Measurements from ENCODE around the gene SPSB2.
"Not testable (repeated sequence)": the region's sequence is repeated elsewhere in the genome, so short reads cannot be mapped to it uniquely, and the experiment has no call there.

Gene SPSB2

DNA sequence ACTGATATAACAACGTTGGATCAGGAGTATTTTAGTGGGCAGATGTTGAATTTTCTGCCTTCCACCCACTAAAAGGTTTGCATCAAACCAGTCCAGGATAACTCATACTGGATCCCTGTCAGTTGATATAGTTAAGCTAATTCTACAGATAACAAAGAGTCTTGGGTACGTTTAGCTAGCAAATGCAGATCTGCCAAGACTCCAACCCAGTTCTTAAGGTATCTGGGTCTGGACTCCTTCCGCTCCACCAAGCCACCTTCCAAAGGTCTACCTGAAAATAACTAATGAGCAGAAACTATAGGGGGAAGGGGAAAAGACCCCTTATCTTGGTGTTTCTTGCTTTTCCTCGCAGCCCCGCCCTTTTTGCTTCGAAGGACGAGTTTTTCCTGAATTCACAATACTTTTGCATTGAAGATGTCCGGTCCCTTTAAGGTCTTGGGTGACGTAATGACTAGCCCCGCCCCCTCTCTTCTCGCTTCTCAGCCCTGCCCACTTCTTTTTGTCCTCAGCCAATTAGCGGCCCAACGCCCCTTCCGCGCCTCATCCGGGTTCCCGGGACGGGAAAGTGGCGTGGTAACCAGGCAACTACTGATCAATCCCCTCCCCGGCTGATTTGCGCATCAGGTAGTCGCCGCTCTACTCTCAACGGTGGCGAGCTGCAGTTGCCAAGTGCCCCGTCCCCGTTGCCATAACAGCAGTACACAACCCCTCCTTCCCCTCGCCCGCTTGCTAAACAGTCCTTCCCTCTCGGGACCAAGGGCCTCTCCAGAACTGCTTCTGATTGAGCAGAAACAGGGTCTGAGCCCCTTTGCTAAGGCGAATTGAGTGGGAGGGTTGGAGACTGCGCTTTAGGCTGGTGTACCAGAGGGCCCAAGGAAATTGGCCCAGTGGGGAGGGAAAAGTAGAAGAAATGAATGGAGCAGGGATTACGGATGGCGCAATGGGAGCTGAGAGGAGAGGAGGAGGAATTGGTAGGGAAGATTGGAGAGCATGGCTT, 31.5 kb upstream of the SPSB2 start, which contains the start of gene LRRC23:
LRRC23 (plus strand) TSS at position 543 of the 997 bp plus-strand sequence. CDS start 812 bp downstream, outside the sequence.
- H3K4me1 ChIP-seq: peaks cover 23 to 35% (median 28%) of the 10 kb centered on the region in 10 experiments
- H3K9me3 ChIP-seq (replicated peaks in 1 of 11): no peaks in the 10 kb centered on the region; a peak in 1 of 22 replicates
- H3K27ac ChIP-seq: peak within 1 kb of the TSS; percentile 62 to 78 (median 74)
- H3K4me3 ChIP-seq: peak within 1 kb of the TSS; percentile 65 to 76 (median 70)
- no peaks in the 10 kb centered on the region for H4K20me1 ChIP-seq
- peak in 1 of 11 experiments; percentile 44; a peak in 1 of 22 replicates for TF ChIP-seq Cebpa-rat (IDR thresholded peaks at IDR 0.05)
- H3K9ac ChIP-seq: peak within 1 kb of the TSS; percentile 73 to 82 (median 80)
- no peaks in the 10 kb centered on the region for H3K27me3 ChIP-seq
- H3K4me2 ChIP-seq: peak within 1 kb of the TSS; percentile 80 to 96 (median 94)
- H3K36me3 ChIP-seq: peaks cover 0 to 21% (median 5%) of the 10 kb centered on the region in 11 experiments; a peak in 7 of 22 replicates

DNA sequence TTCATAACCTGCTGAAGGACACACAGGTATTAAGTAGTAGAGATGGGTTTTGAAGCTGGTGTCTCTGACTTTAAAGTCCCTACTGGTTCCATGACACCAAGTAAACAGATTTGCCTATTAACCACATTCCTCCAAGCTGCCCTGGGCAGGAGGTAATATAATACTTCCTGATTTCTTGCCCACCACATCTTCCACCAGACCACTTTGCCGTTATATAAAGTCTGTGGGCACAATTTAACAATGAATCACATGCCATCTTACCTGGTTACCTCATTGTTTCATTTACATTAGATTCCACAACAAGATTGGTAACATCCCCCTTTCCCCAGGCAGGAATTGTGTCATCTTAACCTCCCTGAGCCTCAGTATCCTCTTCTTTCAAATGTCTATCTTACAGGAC, 30.6 kb upstream of the SPSB2 start:
- 0 out of 22 replicates have a peak overlapping the region, but pooled peaks of 1 of the 11 experiments have one; percentile 44 for H3K27ac ChIP-seq
- no peak overlapping the region for H3K4me3 ChIP-seq
- H3K9me3 ChIP-seq (replicated peaks in 1 of 11): no peaks in the 10 kb centered on the region; a peak in 1 of 22 replicates
- TF ChIP-seq Cebpa-rat (IDR thresholded peaks at IDR 0.05): no peak
- H3K27me3 ChIP-seq: no peaks in the 10 kb centered on the region
- H3K4me2 ChIP-seq: peak overlapping the region in 10 of 11 experiments; percentile 80 to 96 (median 94); a peak in 17 of 22 replicates
- H3K4me1 ChIP-seq: peaks cover 27 to 42% (median 34%) of the 10 kb centered on the region in 10 experiments
- no peaks in the 10 kb centered on the region for H4K20me1 ChIP-seq
- peaks cover 0 to 21% (median 5%) of the 10 kb centered on the region in 11 experiments; a peak in 7 of 22 replicates for H3K36me3 ChIP-seq
- no peak overlapping the region for H3K9ac ChIP-seq

DNA sequence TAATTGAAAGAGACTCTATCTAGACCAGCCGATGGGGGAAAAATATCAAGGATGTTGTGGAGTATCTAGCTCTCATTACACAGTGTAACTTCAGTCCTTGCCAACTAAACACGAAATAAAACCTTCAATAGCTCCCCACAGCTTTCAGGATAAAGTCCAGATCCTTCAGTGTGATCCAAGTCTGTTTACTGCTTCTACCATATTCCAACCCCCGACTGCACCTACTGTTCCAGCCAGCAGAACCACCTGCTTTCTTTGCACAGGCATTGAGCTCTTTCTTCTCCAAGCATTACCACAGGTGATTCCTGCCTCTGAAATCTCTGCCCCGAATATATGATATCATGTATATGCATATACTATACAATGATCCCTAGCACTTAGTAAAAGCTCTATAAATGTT, 29.3 kb upstream of the SPSB2 start:
- H3K4me3 ChIP-seq: no peak overlapping the region
- H3K36me3 ChIP-seq: peaks cover 0 to 14% (median 5%) of the 10 kb centered on the region in 11 experiments; a peak in 7 of 22 replicates
- no peak overlapping the region for H3K9ac ChIP-seq
- H3K27ac ChIP-seq: no peak overlapping the region
- H3K4me1 ChIP-seq: peaks cover 27 to 42% (median 34%) of the 10 kb centered on the region in 10 experiments
- no peak overlapping the region for H3K4me2 ChIP-seq
- no peaks in the 10 kb centered on the region for H4K20me1 ChIP-seq
- no peaks in the 10 kb centered on the region; a peak in 1 of 22 replicates for H3K9me3 ChIP-seq (replicated peaks in 1 of 11)
- no peak for TF ChIP-seq Cebpa-rat (IDR thresholded peaks at IDR 0.05)
- H3K27me3 ChIP-seq: no peaks in the 10 kb centered on the region

- Histone ChIP-seq H3K36me3 (no peaks in the 10 kb centered on the region), H3K27me3 (no peaks in the 10 kb centered on the region), H3K4me2 (peak overlapping the region in 10 of 11 experiments; percentile 1 to 62 (median 34); a peak in 15 of 22 replicates), H3K4me3 (no peak overlapping the region), H3K9ac (no peak overlapping the region), H3K9me3 (replicated peaks in 1 of 11) (no peaks in the 10 kb centered on the region; a peak in 1 of 22 replicates), H3K27ac (peak overlapping the region in 3 of 11 experiments; percentile 30 to 57 (median 39); a peak in 4 of 22 replicates), H4K20me1 (no peaks in the 10 kb centered on the region), H3K4me1 (peaks cover 21 to 34% (median 26%) of the 10 kb centered on the region in 10 experiments)
- TF ChIP-seq Cebpa-rat (IDR thresholded peaks at IDR 0.05): no peak
Observed at GRCh38 chr12:6899837-6900519, 26.9 kb upstream of the SPSB2 start.

DNA sequence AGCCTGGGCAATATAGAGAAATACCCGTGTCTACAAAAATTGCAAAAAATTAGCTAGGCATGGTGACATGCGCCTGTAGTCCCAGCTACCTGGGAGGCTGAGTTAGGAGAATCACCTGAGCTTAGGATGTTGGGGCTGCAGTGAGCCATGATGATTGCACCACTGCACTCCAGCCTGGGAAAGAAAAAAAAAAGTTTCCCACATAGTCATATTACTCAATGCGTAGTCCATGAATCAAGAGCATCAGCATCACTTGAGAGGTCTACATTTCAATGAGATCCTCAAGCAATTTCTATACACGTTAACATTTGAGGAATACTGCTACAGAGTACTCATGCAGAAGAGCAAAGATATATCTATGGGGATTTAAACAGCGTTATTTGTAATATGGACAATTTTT, 26.3 kb upstream of the SPSB2 start:
- peak overlapping the region in 1 of 11 experiments; percentile 57; a peak in 1 of 22 replicates for H3K27ac ChIP-seq
- H3K4me1 ChIP-seq: peaks cover 18 to 32% (median 24%) of the 10 kb centered on the region in 10 experiments
- H3K4me2 ChIP-seq: peak overlapping the region in 10 of 11 experiments; percentile 1 to 62 (median 34); a peak in 15 of 22 replicates
- no peaks in the 10 kb centered on the region for H3K27me3 ChIP-seq
- no peak overlapping the region for H3K9ac ChIP-seq
- no peak overlapping the region for H3K4me3 ChIP-seq
- H3K9me3 ChIP-seq (replicated peaks in 1 of 11): no peaks in the 10 kb centered on the region; a peak in 1 of 22 replicates
- TF ChIP-seq Cebpa-rat (IDR thresholded peaks at IDR 0.05): no peak
- no peaks in the 10 kb centered on the region for H3K36me3 ChIP-seq
- no peaks in the 10 kb centered on the region for H4K20me1 ChIP-seq

DNA sequence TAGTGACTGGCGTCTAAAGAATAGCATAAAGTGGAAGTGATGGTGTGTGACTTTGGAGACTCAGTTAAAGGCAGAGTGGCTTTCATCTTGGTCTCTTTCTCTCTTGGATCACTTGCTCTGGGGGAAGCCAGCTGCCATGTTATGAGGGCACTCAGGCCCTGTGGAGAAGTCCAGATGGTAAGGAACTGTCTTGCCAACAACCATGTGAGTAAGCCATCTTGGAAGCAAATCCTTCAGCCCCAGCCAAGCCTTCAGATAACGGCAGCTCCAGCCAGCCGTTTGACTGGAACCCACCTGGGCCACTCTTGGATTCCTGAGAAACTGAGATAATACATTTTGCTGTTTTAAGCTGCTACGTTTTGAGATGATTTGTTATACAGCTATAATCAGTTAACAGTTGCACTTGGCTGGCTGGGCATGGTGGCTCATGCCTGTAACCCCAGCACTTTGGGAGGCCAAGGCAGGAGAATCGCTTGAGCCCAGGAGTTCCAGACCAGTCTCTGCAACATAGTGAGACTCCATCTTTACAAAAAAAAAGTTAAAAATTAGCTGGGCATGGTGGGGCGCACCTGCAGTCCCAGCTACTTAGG, 23.8 kb upstream of the SPSB2 start:
- no peak for TF ChIP-seq Cebpa-rat (IDR thresholded peaks at IDR 0.05)
- no peaks in the 10 kb centered on the region for H3K36me3 ChIP-seq
- no peak overlapping the region for H3K9ac ChIP-seq
- H3K4me1 ChIP-seq: peaks cover 9 to 34% (median 21%) of the 10 kb centered on the region in 10 experiments
- no peaks in the 10 kb centered on the region; a peak in 1 of 22 replicates for H3K9me3 ChIP-seq (replicated peaks in 1 of 11)
- no peak overlapping the region for H3K27ac ChIP-seq
- no peaks in the 10 kb centered on the region for H4K20me1 ChIP-seq
- H3K4me2 ChIP-seq: no peak overlapping the region
- no peaks in the 10 kb centered on the region for H3K27me3 ChIP-seq
- H3K4me3 ChIP-seq: no peak overlapping the region

- Histone ChIP-seq H4K20me1 (no peaks in the 10 kb centered on the region), H3K36me3 (peaks cover 0 to 4% (median 0%) of the 10 kb centered on the region in 11 experiments; a peak in 1 of 22 replicates), H3K27ac (no peak overlapping the region), H3K4me1 (peaks cover 19 to 36% (median 28%) of the 10 kb centered on the region in 10 experiments), H3K9ac (no peak overlapping the region), H3K4me3 (no peak overlapping the region), H3K27me3 (no peaks in the 10 kb centered on the region), H3K4me2 (peak overlapping the region in 4 of 11 experiments; percentile 1 to 40 (median 16); a peak in 4 of 22 replicates), H3K9me3 (replicated peaks in 1 of 11) (no peaks in the 10 kb centered on the region; a peak in 1 of 22 replicates)
- no peak for TF ChIP-seq Cebpa-rat (IDR thresholded peaks at IDR 0.05)
Observed at GRCh38 chr12:6894321-6894720, 21.2 kb upstream of the SPSB2 start.

- H3K9me3 ChIP-seq (replicated peaks in 1 of 11); H3K27ac ChIP-seq; H3K27me3 ChIP-seq; H3K4me3 ChIP-seq; H3K9ac ChIP-seq; H3K36me3 ChIP-seq; H4K20me1 ChIP-seq: not testable (repeated sequence)
- peaks cover 18 to 46% (median 30%) of the 10 kb centered on the region in 10 experiments for H3K4me1 ChIP-seq
- H3K4me2 ChIP-seq: peak overlapping the region in 1 of 11 experiments; percentile 79; a peak in 1 of 22 replicates
Observed at GRCh38 chr12:6892683-6893082, 19.6 kb upstream of the SPSB2 start.
